HK-2 (cell line): ENCODE measurements around the gene SMO.

ENCODE experiments used
- DNase-seq: peaks from one replicate; pipeline ENCODE4 v3.0.0-alpha.2; 2018; ENCODE audit not compliant: unreplicated experiment

SMO gene

GRCh38 chr7:129188372-129188891, at the start of gene SMO:
Gene SMO (plus strand): TSS chr7:129188633. CDS start chr7:129189152, 519 bp downstream.
- no peak for DNase-seq

GRCh38 chr7:129143724-129144094, 44.7 kb upstream of the SMO start:
- no peak for DNase-seq

GRCh38 chr7:129144095-129144833, 44.2 kb upstream of the SMO start, which contains the start of gene TSPAN33:
Gene TSPAN33 (plus strand): TSS chr7:129144707. CDS start chr7:129144981, 274 bp downstream.
- DNase-seq = peak; percentile 86

- DNase-seq = peak; percentile 13
Measured at GRCh38 chr7:129144834-129145668, 43.4 kb upstream of the SMO start.

- DNase-seq = no peak
Measured at GRCh38 chr7:129146237-129146979, 42.0 kb upstream of the SMO start.

- DNase-seq = no peak
Measured at GRCh38 chr7:129147731-129148130, 40.7 kb upstream of the SMO start.

GRCh38 chr7:129149511-129149910, 38.9 kb upstream of the SMO start:
- DNase-seq = no peak

- DNase-seq = no peak
Measured at GRCh38 chr7:129150199-129150996, 38.0 kb upstream of the SMO start.

GRCh38 chr7:129157651-129158050, 30.8 kb upstream of the SMO start:
- no peak for DNase-seq

- DNase-seq = no peak
Measured at GRCh38 chr7:129159539-129159938, 28.9 kb upstream of the SMO start.

GRCh38 chr7:129160161-129160905, 28.1 kb upstream of the SMO start:
- DNase-seq = no peak

- peak; percentile 42 for DNase-seq
Measured at GRCh38 chr7:129161524-129162225, 26.8 kb upstream of the SMO start.

GRCh38 chr7:129162732-129163131, 25.7 kb upstream of the SMO start:
- DNase-seq = no peak

GRCh38 chr7:129163875-129164544, 24.4 kb upstream of the SMO start:
- no peak for DNase-seq

- DNase-seq = no peak
Measured at GRCh38 chr7:129166745-129167144, 21.7 kb upstream of the SMO start.

GRCh38 chr7:129167817-129168216, 20.6 kb upstream of the SMO start:
- DNase-seq = no peak

- DNase-seq = no peak
Measured at GRCh38 chr7:129168231-129169021, 20.0 kb upstream of the SMO start.

- DNase-seq = no peak
Measured at GRCh38 chr7:129169171-129169671, 19.2 kb upstream of the SMO start.
